GM23248 (cell line): Measurements from ENCODE around the gene MANBA. TPM values are rescaled to one million over a fixed set of nuclear protein-coding genes. Genes with fewer than 3 reads are reported as not detected.

ENCODE experiments used
- DNase-seq: peaks from one replicate; pipeline ENCODE4 v3.0.0-alpha.2; 2015
- H2AFZ ChIP-seq: fragments of 200-600 bp; sonication (generic); 2 replicates; pipeline ENCODE4 v1.6.1; 2016; ENCODE audit warnings: antibody characterized with exemption
- H3F3A ChIP-seq: fragments of 200-600 bp; sonication (generic); 2 replicates; pipeline ENCODE4 v1.6.1; 2016; ENCODE audit warnings: mild to moderate bottlenecking, antibody characterized with exemption, mixed run types; ENCODE audit not compliant: insufficient read depth
- H3K27ac ChIP-seq: fragments of 200-600 bp; sonication (generic); 2 replicates; pipeline ENCODE4 v1.5.1; 2016; ENCODE audit warnings: mild to moderate bottlenecking
- H3K27me3 ChIP-seq: fragments of 200-600 bp; sonication (generic); replicated peaks from 2 replicates; pipeline ENCODE4 v1.6.1; 2016; ENCODE audit warnings: mild to moderate bottlenecking; ENCODE audit not compliant: insufficient read depth
- H3K36me3 ChIP-seq: fragments of 200-600 bp; sonication (generic); 2 replicates; pipeline ENCODE4 v1.6.1; 2016; ENCODE audit warnings: low read depth, mild to moderate bottlenecking
- H3K4me1 ChIP-seq: fragments of 200-600 bp; sonication (generic); 2 replicates; pipeline ENCODE4 v1.6.1; 2016; ENCODE audit warnings: mild to moderate bottlenecking; ENCODE audit not compliant: insufficient read depth
- H3K4me2 ChIP-seq: fragments of 200-600 bp; sonication (generic); one replicate; pipeline ENCODE4 v1.6.1; 2016; ENCODE audit warnings: mild to moderate bottlenecking; ENCODE audit not compliant: unreplicated experiment
- H3K4me3 ChIP-seq: fragments of 200-600 bp; sonication (generic); 2 replicates; pipeline ENCODE4 v1.5.1; 2016; ENCODE audit warnings: mild to moderate bottlenecking
- H3K79me2 ChIP-seq: fragments of 200-600 bp; sonication (generic); 2 replicates; pipeline ENCODE4 v1.6.1; 2016; ENCODE audit warnings: mild to moderate bottlenecking; ENCODE audit not compliant: insufficient read depth
- H3K9ac ChIP-seq: fragments of 200-600 bp; sonication (generic); 2 replicates; pipeline ENCODE4 v1.6.1; 2016; ENCODE audit warnings: mild to moderate bottlenecking
- H3K9me2 ChIP-seq: fragments of 200-600 bp; sonication (generic); 2 replicates; pipeline ENCODE4 v1.6.1; 2016; ENCODE audit warnings: mixed run types, mild to moderate bottlenecking, moderate library complexity; ENCODE audit not compliant: insufficient read depth
- H3K9me3 ChIP-seq: fragments of 200-600 bp; sonication (generic); one replicate; pipeline ENCODE4 v1.6.1; 2017; ENCODE audit warnings: low read depth
- H4K20me1 ChIP-seq: fragments of 200-600 bp; sonication (generic); 2 replicates; pipeline ENCODE4 v1.6.0; 2016; ENCODE audit not compliant: insufficient read depth
- EZH2 ChIP-seq: fragments of 200-600 bp; sonication (generic); IDR thresholded peaks from 2 replicates; pipeline ENCODE4 v1.6.1; 2018; ENCODE audit warnings: antibody characterized with exemption, mild to moderate bottlenecking; ENCODE audit not compliant: insufficient read depth, poor library complexity, severe bottlenecking
- EZH2phosphoT487 ChIP-seq: fragments of 200-600 bp; sonication (generic); IDR thresholded peaks from 2 replicates; pipeline ENCODE4 v1.6.1; 2018; ENCODE audit warnings: antibody characterized with exemption, moderate library complexity, mild to moderate bottlenecking, low read depth; ENCODE audit not compliant: insufficient read depth
- WGBS, 2 experiments: methylation state at CpG; one replicate each; pipeline ENCODE4 v1.1.6; 2015 to 2017; ENCODE audit warnings: low lambda C conversion rate in 2 of 2, low coverage in 1 of 2; ENCODE audit errors: missing lambda C conversion rate in 2 of 2; 5-methylcytosine and 5-hydroxymethylcytosine counted together
- in situ Hi-C: fragments of 300-500 bp; cut with MboI; formaldehyde crosslinking; loops from 2 replicates; pipeline ENCODE4 v1.15.0; 2020
- polyA plus RNA-seq: library from polyadenylated mRNA; unstranded; fragments of >200 nt; fragmentation: Nextera tagmentation; extraction: Ambion mirVana; gene quantifications from 2 replicates; pipeline ENCODE4 v1.2.1, GENCODE V29; 2016
- total RNA-seq: library from RNA; depleted of rRNA; stranded (reverse); fragments of >200 nt; shearing (Covaris generic); gene quantifications from 2 replicates; pipeline ENCODE4 v1.2.3, GENCODE V29; 2014

Gene MANBA
- total and polyA plus RNA-seq, 2 experiments from 2014 or later = 16.6 to 20.5 TPM

DNA sequence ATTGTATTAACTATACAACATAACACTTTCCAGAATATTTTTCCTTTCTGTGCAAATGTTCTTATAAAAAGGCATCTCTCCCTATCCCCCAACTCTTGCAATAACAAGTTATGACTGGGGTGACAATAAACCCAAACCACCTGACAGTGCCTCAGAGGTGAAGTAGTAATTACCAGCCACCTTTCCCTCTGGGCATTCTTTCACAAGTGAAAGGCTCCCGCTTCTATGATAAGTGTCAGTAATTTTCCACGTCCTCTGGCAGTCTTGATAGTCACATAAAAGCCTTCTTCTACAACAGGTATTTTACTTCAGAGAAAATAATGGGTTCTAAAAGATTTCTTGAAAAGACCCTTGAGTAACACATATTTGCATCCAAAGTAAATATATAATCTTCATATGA, 82.7 kb downstream of the MANBA start:
- no peak for DNase-seq
- Histone ChIP-seq H3K9me3 (no peaks in the 10 kb centered on the region), H3K4me1 (no peaks in the 10 kb centered on the region), H3F3A (no peaks in the 10 kb centered on the region), H3K36me3 (no peaks in the 10 kb centered on the region), H3K4me2 (no peak overlapping the region), H3K4me3 (no peak overlapping the region), H3K9me2 (no peaks in the 10 kb centered on the region), H3K27ac (no peak overlapping the region), H2AFZ (no peak overlapping the region), H4K20me1 (no peaks in the 10 kb centered on the region), H3K79me2 (no peaks in the 10 kb centered on the region), H3K9ac (no peak overlapping the region), H3K27me3 (no peaks in the 10 kb centered on the region)
- 78 to 87% methylated on average over 2 of the region's 2 CpGs for WGBS, 2 experiments
- in situ Hi-C loops = no loop called here
- TF ChIP-seq EZH2phosphoT487 (no peak), EZH2 (no peak)

DNA sequence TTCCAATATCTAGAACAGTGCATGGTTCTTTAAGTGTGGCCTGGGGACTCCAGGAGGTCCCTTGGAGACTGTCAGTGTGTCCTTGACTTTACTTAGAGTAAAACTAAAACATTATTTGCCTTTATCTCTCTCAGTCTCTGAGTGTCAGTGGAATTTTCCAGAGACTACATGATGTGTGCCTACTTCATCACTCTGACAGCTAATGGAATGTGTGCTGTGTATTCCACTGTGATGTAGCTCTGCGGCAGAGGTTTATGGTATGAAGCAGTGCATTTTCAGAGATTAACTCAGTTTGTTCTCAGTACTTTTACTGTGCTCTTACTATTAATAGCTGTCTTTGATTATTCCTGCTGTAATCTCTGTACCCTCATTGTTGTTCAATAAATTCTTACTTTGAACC, 85.6 kb downstream of the MANBA start:
- DNase-seq = no peak
- Histone ChIP-seq H4K20me1 (no peaks in the 10 kb centered on the region), H3K9me2 (no peaks in the 10 kb centered on the region), H2AFZ (no peak overlapping the region), H3F3A (no peaks in the 10 kb centered on the region), H3K27ac (no peak overlapping the region), H3K79me2 (no peaks in the 10 kb centered on the region), H3K36me3 (no peaks in the 10 kb centered on the region), H3K4me3 (no peak overlapping the region), H3K4me2 (no peak overlapping the region), H3K9ac (no peak overlapping the region), H3K9me3 (no peaks in the 10 kb centered on the region), H3K27me3 (no peaks in the 10 kb centered on the region), H3K4me1 (no peaks in the 10 kb centered on the region)
- WGBS, 2 experiments = 95 to 100% methylated on average over 1 of the region's 1 CpG
- no peak for TF ChIP-seq EZH2phosphoT487
- no peak for TF ChIP-seq EZH2
- in situ Hi-C loops = no loop called here

GRCh38 chr4:102667001-102667400, 93.8 kb downstream of the MANBA start:
- 54 to 61% methylated on average over 1 of the region's 1 CpG for WGBS, 2 experiments
- Histone ChIP-seq H3K36me3 (no peaks in the 10 kb centered on the region), H3K9ac (no peak overlapping the region), H3K4me1 (peaks cover 24% of the 10 kb centered on the region), H3K4me3 (no peak overlapping the region), H3K27ac (no peak overlapping the region), H3K79me2 (no peaks in the 10 kb centered on the region), H2AFZ (no peak overlapping the region), H3K27me3 (no peaks in the 10 kb centered on the region), H4K20me1 (no peaks in the 10 kb centered on the region), H3K9me3 (no peaks in the 10 kb centered on the region), H3F3A (peaks cover 6% of the 10 kb centered on the region; the same call in 1 of the 2 replicates), H3K4me2 (no peak overlapping the region), H3K9me2 (no peaks in the 10 kb centered on the region)
- no peak for DNase-seq
- in situ Hi-C loops = no loop called here
- TF ChIP-seq EZH2 (no peak), EZH2phosphoT487 (no peak)

DNA sequence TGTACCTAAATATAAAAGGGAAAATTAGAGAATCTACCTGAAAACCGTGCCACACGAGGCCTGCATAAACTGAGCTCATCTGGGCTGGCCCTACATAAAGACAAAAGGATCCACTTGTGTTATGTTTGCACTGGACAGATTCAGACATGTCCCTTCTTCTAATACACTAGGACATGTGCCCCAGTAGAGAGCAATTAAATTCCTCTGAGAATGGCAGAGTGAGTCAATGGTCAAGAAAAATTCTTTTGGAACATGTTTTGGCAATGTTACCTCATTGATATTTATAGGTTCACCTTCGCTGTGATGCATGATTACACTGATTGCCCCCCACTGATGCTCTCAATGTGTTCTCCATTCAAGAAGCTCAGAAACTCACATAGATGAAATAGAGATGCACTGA, 95.2 kb downstream of the MANBA start:
- no peak overlapping the region for H3K4me3 ChIP-seq
- H3K9me2 ChIP-seq = no peaks in the 10 kb centered on the region
- in situ Hi-C loops = no loop called here
- no peak overlapping the region for H3K9ac ChIP-seq
- TF ChIP-seq EZH2 (no peak), EZH2phosphoT487 (no peak)
- no peaks in the 10 kb centered on the region for H4K20me1 ChIP-seq
- no peaks in the 10 kb centered on the region for H3K9me3 ChIP-seq
- no peak overlapping the region for H3K4me2 ChIP-seq
- DNase-seq = peak; percentile 6
- no peaks in the 10 kb centered on the region for H3K79me2 ChIP-seq
- no peak overlapping the region for H2AFZ ChIP-seq
- H3K27me3 ChIP-seq = no peaks in the 10 kb centered on the region
- no peaks in the 10 kb centered on the region for H3K36me3 ChIP-seq
- peaks cover 24% of the 10 kb centered on the region for H3K4me1 ChIP-seq
- H3K27ac ChIP-seq = no peak overlapping the region
- peaks cover 6% of the 10 kb centered on the region; the same call in 1 of the 2 replicates for H3F3A ChIP-seq
- 95% methylated on average over 3 of the region's 3 CpGs for WGBS, 2 experiments

GRCh38 chr4:102663073-102663472, 97.7 kb downstream of the MANBA start:
- Histone ChIP-seq H4K20me1 (no peaks in the 10 kb centered on the region), H3K9me3 (no peaks in the 10 kb centered on the region), H3K27ac (0 out of 2 replicates have a peak overlapping the region, but pooled peaks have one; percentile 26), H2AFZ (no peak overlapping the region), H3K4me1 (peaks cover 24% of the 10 kb centered on the region), H3K36me3 (no peaks in the 10 kb centered on the region), H3K4me2 (peak overlapping the region; percentile 7), H3K9me2 (no peaks in the 10 kb centered on the region), H3F3A (peaks cover 6% of the 10 kb centered on the region; the same call in 1 of the 2 replicates), H3K4me3 (no peak overlapping the region), H3K9ac (no peak overlapping the region), H3K27me3 (no peaks in the 10 kb centered on the region), H3K79me2 (no peaks in the 10 kb centered on the region)
- peak; percentile 70 for DNase-seq
- TF ChIP-seq EZH2phosphoT487 (no peak), EZH2 (no peak)
- WGBS, 2 experiments = 8 to 23% methylated on average over 1 of the region's 1 CpG
- in situ Hi-C loops = no loop called here
